ENCODE data around the gene DMD.

The DMD gene

GRCh38 chrX:32010948-32011347 is 1200.4 kb downstream of the DMD start:
- H3K36me3 ChIP-seq (ENCODE audit: insufficient read depth, low read length): no peaks in the 10 kb centered on the region
- no peak for TF ChIP-seq EZH2phosphoT487 (IDR thresholded peaks at IDR 0.05; ENCODE audit: borderline replicate concordance)
- TF ChIP-seq CTCF (conservative IDR thresholded peaks at IDR 0.05; ENCODE audit: low read length): no peak
- H3K4me2 ChIP-seq (ENCODE audit: low read depth, low read length, poor library complexity, severe bottlenecking): no peak overlapping the region
- H3F3A ChIP-seq (ENCODE audit: low read depth): no peaks in the 10 kb centered on the region
- no peaks in the 10 kb centered on the region for H3K4me1 ChIP-seq (ENCODE audit: insufficient read depth, low read length, poor library complexity, severe bottlenecking)
- H2AFZ ChIP-seq (ENCODE audit: low read length): no peak overlapping the region
- H3K9ac ChIP-seq (ENCODE audit: low read depth, low read length, poor library complexity, severe bottlenecking): no peak overlapping the region
- H3K27me3 ChIP-seq (ENCODE audit: insufficient read depth, low read length, poor library complexity, severe bottlenecking): no peaks in the 10 kb centered on the region
- H3K79me2 ChIP-seq (ENCODE audit: insufficient read depth, low read length): no peaks in the 10 kb centered on the region
- no peaks in the 10 kb centered on the region for H3K9me3 ChIP-seq (ENCODE audit: insufficient read depth, low read depth, low read length)
- no peaks in the 10 kb centered on the region for H3K9me2 ChIP-seq (replicated peaks; ENCODE audit: low read depth, low read length)
- no peaks in the 10 kb centered on the region for H4K20me1 ChIP-seq (ENCODE audit: insufficient read depth, low read length, poor library complexity, severe bottlenecking)
- no peak overlapping the region for H3K4me3 ChIP-seq (ENCODE audit: low read length, poor library complexity, severe bottlenecking)

- no peak for TF ChIP-seq CTCF (conservative IDR thresholded peaks at IDR 0.05; ENCODE audit: low read length)
- Histone ChIP-seq H3K4me1 (ENCODE audit: insufficient read depth, low read length, poor library complexity, severe bottlenecking) (no peaks in the 10 kb centered on the region), H3F3A (ENCODE audit: low read depth) (no peaks in the 10 kb centered on the region), H3K36me3 (ENCODE audit: insufficient read depth, low read length) (no peaks in the 10 kb centered on the region), H3K79me2 (ENCODE audit: insufficient read depth, low read length) (no peaks in the 10 kb centered on the region), H3K9me3 (ENCODE audit: insufficient read depth, low read depth, low read length) (no peaks in the 10 kb centered on the region), H2AFZ (ENCODE audit: low read length) (no peak overlapping the region), H3K4me2 (ENCODE audit: low read depth, low read length, poor library complexity, severe bottlenecking) (no peak overlapping the region), H3K27me3 (ENCODE audit: insufficient read depth, low read length, poor library complexity, severe bottlenecking) (no peaks in the 10 kb centered on the region), H3K9me2 (replicated peaks; ENCODE audit: low read depth, low read length) (no peaks in the 10 kb centered on the region), H3K9ac (ENCODE audit: low read depth, low read length, poor library complexity, severe bottlenecking) (no peak overlapping the region), H4K20me1 (ENCODE audit: insufficient read depth, low read length, poor library complexity, severe bottlenecking) (no peaks in the 10 kb centered on the region), H3K4me3 (ENCODE audit: low read length, poor library complexity, severe bottlenecking) (no peak overlapping the region)
Observed at GRCh38 chrX:32010212-32010611, 1201.1 kb downstream of the DMD start.

- no peak overlapping the region for H3K4me3 ChIP-seq (ENCODE audit: low read length, poor library complexity, severe bottlenecking)
- no peaks in the 10 kb centered on the region for H3K9me2 ChIP-seq (replicated peaks; ENCODE audit: low read depth, low read length)
- no peaks in the 10 kb centered on the region for H4K20me1 ChIP-seq (ENCODE audit: insufficient read depth, low read length, poor library complexity, severe bottlenecking)
- no peak overlapping the region for H2AFZ ChIP-seq (ENCODE audit: low read length)
- H3K4me1 ChIP-seq (ENCODE audit: insufficient read depth, low read length, poor library complexity, severe bottlenecking): no peaks in the 10 kb centered on the region
- H3F3A ChIP-seq (ENCODE audit: low read depth): no peaks in the 10 kb centered on the region
- H3K27me3 ChIP-seq (ENCODE audit: insufficient read depth, low read length, poor library complexity, severe bottlenecking): no peaks in the 10 kb centered on the region
- H3K9ac ChIP-seq (ENCODE audit: low read depth, low read length, poor library complexity, severe bottlenecking): no peak overlapping the region
- H3K36me3 ChIP-seq (ENCODE audit: insufficient read depth, low read length): no peaks in the 10 kb centered on the region
- no peak for TF ChIP-seq EZH2phosphoT487 (IDR thresholded peaks at IDR 0.05; ENCODE audit: borderline replicate concordance)
- no peak for TF ChIP-seq CTCF (conservative IDR thresholded peaks at IDR 0.05; ENCODE audit: low read length)
- no peak overlapping the region for H3K4me2 ChIP-seq (ENCODE audit: low read depth, low read length, poor library complexity, severe bottlenecking)
- no peaks in the 10 kb centered on the region for H3K9me3 ChIP-seq (ENCODE audit: insufficient read depth, low read depth, low read length)
- H3K79me2 ChIP-seq (ENCODE audit: insufficient read depth, low read length): no peaks in the 10 kb centered on the region
Observed at GRCh38 chrX:31993637-31994036, 1217.7 kb downstream of the DMD start.
